Measurements from ENCODE around the gene KRTAP5-6.

Gene KRTAP5-6

GRCh38 chr11:1714908-1715885 is 18.2 kb downstream of the KRTAP5-6 start:
- H3K9ac ChIP-seq (ENCODE audit: low read length) = no peak overlapping the region
- H3K23ac ChIP-seq (ENCODE audit: low read length) = no peak overlapping the region
- no peak overlapping the region for H2AFZ ChIP-seq (ENCODE audit: insufficient read depth, low read length, poor library complexity)
- no peak overlapping the region for H3K4me2 ChIP-seq (ENCODE audit: low read length)
- peaks cover 3% of the 10 kb centered on the region for H3K9me3 ChIP-seq (ENCODE audit: insufficient read depth, low read depth, low read length)
- no peak overlapping the region for H2BK5ac ChIP-seq (ENCODE audit: low read depth, low read length, poor library complexity)
- no peaks in the 10 kb centered on the region for H3K36me3 ChIP-seq (ENCODE audit: control insufficient read depth in 1 of 2, insufficient read depth in 2 of 2, low read length in 2 of 2)
- no peaks in the 10 kb centered on the region for H3K4me1 ChIP-seq (ENCODE audit: control insufficient read depth in 1 of 2, insufficient read depth in 2 of 2, low read length in 2 of 2)
- H4K8ac ChIP-seq (ENCODE audit: low read depth, low read length) = no peak overlapping the region
- H3K14ac ChIP-seq (ENCODE audit: low read length) = no peak overlapping the region
- H3K4me3 ChIP-seq (ENCODE audit: low read depth, low read length) = no peak overlapping the region
- H4K12ac ChIP-seq (ENCODE audit: low read depth, low read length) = no peak overlapping the region
- no peaks in the 10 kb centered on the region for H3K79me2 ChIP-seq (ENCODE audit: control insufficient read depth, insufficient read depth, low read length, poor library complexity)
- H3K27me3 ChIP-seq (ENCODE audit: insufficient read depth, low read length) = no peaks in the 10 kb centered on the region
- no peaks in the 10 kb centered on the region for H3K79me1 ChIP-seq (ENCODE audit: low read length)
- DNase-seq = no peak
- H4K91ac ChIP-seq (ENCODE audit: low read depth, low read length) = no peak overlapping the region
- H3K27ac ChIP-seq (ENCODE audit: low read depth, low read length) = no peak overlapping the region
- no peak overlapping the region for H2BK12ac ChIP-seq (ENCODE audit: low read length)
- no peak overlapping the region for H2BK120ac ChIP-seq (ENCODE audit: insufficient read depth, low read length, poor library complexity)
- H3K18ac ChIP-seq (ENCODE audit: low read length) = no peak overlapping the region
- no peak overlapping the region for H3K4ac ChIP-seq (ENCODE audit: low read depth, low read length)
- no peak overlapping the region for H2AK5ac ChIP-seq (ENCODE audit: low read length)
- WGBS (ENCODE audit: extremely low coverage, insufficient coverage, insufficient read length) = no CpG with 5 or more reads among the region's 24 CpGs

GRCh38 chr11:1717745-1718144 is 20.8 kb downstream of the KRTAP5-6 start:
- H3K14ac ChIP-seq (ENCODE audit: low read length) = no peak overlapping the region
- peaks cover 3% of the 10 kb centered on the region for H3K9me3 ChIP-seq (ENCODE audit: insufficient read depth, low read depth, low read length)
- no peak overlapping the region for H3K4me2 ChIP-seq (ENCODE audit: low read length)
- H2BK120ac ChIP-seq (ENCODE audit: insufficient read depth, low read length, poor library complexity) = no peak overlapping the region
- peaks cover 0 to 3% of the 10 kb centered on the region in 2 experiments for H3K4me1 ChIP-seq (ENCODE audit: control insufficient read depth in 1 of 2, insufficient read depth in 2 of 2, low read length in 2 of 2)
- H3K36me3 ChIP-seq (ENCODE audit: control insufficient read depth in 1 of 2, insufficient read depth in 2 of 2, low read length in 2 of 2) = no peaks in the 10 kb centered on the region
- H4K91ac ChIP-seq (ENCODE audit: low read depth, low read length) = no peak overlapping the region
- H4K12ac ChIP-seq (ENCODE audit: low read depth, low read length) = no peak overlapping the region
- DNase-seq = no peak
- no peak overlapping the region for H4K8ac ChIP-seq (ENCODE audit: low read depth, low read length)
- no peaks in the 10 kb centered on the region for H3K27me3 ChIP-seq (ENCODE audit: insufficient read depth, low read length)
- H3K18ac ChIP-seq (ENCODE audit: low read length) = no peak overlapping the region
- H3K27ac ChIP-seq (ENCODE audit: low read depth, low read length) = no peak overlapping the region
- no peak overlapping the region for H2BK5ac ChIP-seq (ENCODE audit: low read depth, low read length, poor library complexity)
- no peak overlapping the region for H3K9ac ChIP-seq (ENCODE audit: low read length)
- H2BK12ac ChIP-seq (ENCODE audit: low read length) = no peak overlapping the region
- H3K23ac ChIP-seq (ENCODE audit: low read length) = no peak overlapping the region
- H3K4ac ChIP-seq (ENCODE audit: low read depth, low read length) = no peak overlapping the region
- H2AK5ac ChIP-seq (ENCODE audit: low read length) = no peak overlapping the region
- no peak overlapping the region for H2AFZ ChIP-seq (ENCODE audit: insufficient read depth, low read length, poor library complexity)
- no peak overlapping the region for H3K4me3 ChIP-seq (ENCODE audit: low read depth, low read length)
- H3K79me2 ChIP-seq (ENCODE audit: control insufficient read depth, insufficient read depth, low read length, poor library complexity) = no peaks in the 10 kb centered on the region
- no peaks in the 10 kb centered on the region for H3K79me1 ChIP-seq (ENCODE audit: low read length)
- no CpG with 5 or more reads among the region's 8 CpGs for WGBS (ENCODE audit: extremely low coverage, insufficient coverage, insufficient read length)

GRCh38 chr11:1718326-1718725 is 21.3 kb downstream of the KRTAP5-6 start:
- H3K79me1 ChIP-seq (ENCODE audit: low read length) = no peaks in the 10 kb centered on the region
- H3K4ac ChIP-seq (ENCODE audit: low read depth, low read length) = no peak overlapping the region
- peaks cover 0 to 3% of the 10 kb centered on the region in 2 experiments for H3K4me1 ChIP-seq (ENCODE audit: control insufficient read depth in 1 of 2, insufficient read depth in 2 of 2, low read length in 2 of 2)
- no peak overlapping the region for H2AK5ac ChIP-seq (ENCODE audit: low read length)
- no peak overlapping the region for H2BK120ac ChIP-seq (ENCODE audit: insufficient read depth, low read length, poor library complexity)
- DNase-seq = no peak
- no peak overlapping the region for H3K27ac ChIP-seq (ENCODE audit: low read depth, low read length)
- H3K14ac ChIP-seq (ENCODE audit: low read length) = no peak overlapping the region
- WGBS (ENCODE audit: extremely low coverage, insufficient coverage, insufficient read length) = no CpG with 5 or more reads among the region's 15 CpGs
- no peak overlapping the region for H3K9ac ChIP-seq (ENCODE audit: low read length)
- no peaks in the 10 kb centered on the region for H3K79me2 ChIP-seq (ENCODE audit: control insufficient read depth, insufficient read depth, low read length, poor library complexity)
- H3K9me3 ChIP-seq (ENCODE audit: insufficient read depth, low read depth, low read length) = peaks cover 3% of the 10 kb centered on the region
- H3K4me2 ChIP-seq (ENCODE audit: low read length) = no peak overlapping the region
- no peaks in the 10 kb centered on the region for H3K27me3 ChIP-seq (ENCODE audit: insufficient read depth, low read length)
- no peak overlapping the region for H4K8ac ChIP-seq (ENCODE audit: low read depth, low read length)
- H2BK5ac ChIP-seq (ENCODE audit: low read depth, low read length, poor library complexity) = no peak overlapping the region
- H3K36me3 ChIP-seq (ENCODE audit: control insufficient read depth in 1 of 2, insufficient read depth in 2 of 2, low read length in 2 of 2) = no peaks in the 10 kb centered on the region
- H2AFZ ChIP-seq (ENCODE audit: insufficient read depth, low read length, poor library complexity) = no peak overlapping the region
- H3K23ac ChIP-seq (ENCODE audit: low read length) = no peak overlapping the region
- H2BK12ac ChIP-seq (ENCODE audit: low read length) = no peak overlapping the region
- H3K18ac ChIP-seq (ENCODE audit: low read length) = no peak overlapping the region
- no peak overlapping the region for H4K91ac ChIP-seq (ENCODE audit: low read depth, low read length)
- no peak overlapping the region for H4K12ac ChIP-seq (ENCODE audit: low read depth, low read length)
- no peak overlapping the region for H3K4me3 ChIP-seq (ENCODE audit: low read depth, low read length)

- Histone ChIP-seq H3K4me3 (ENCODE audit: low read depth, low read length) (no peak overlapping the region), H4K91ac (ENCODE audit: low read depth, low read length) (no peak overlapping the region), H3K27ac (ENCODE audit: low read depth, low read length) (no peak overlapping the region), H2BK12ac (ENCODE audit: low read length) (no peak overlapping the region), H3K4me2 (ENCODE audit: low read length) (no peak overlapping the region), H3K9ac (ENCODE audit: low read length) (no peak overlapping the region), H4K12ac (ENCODE audit: low read depth, low read length) (no peak overlapping the region), H3K23ac (ENCODE audit: low read length) (no peak overlapping the region), H3K27me3 (ENCODE audit: insufficient read depth, low read length) (no peaks in the 10 kb centered on the region), H3K18ac (ENCODE audit: low read length) (no peak overlapping the region), H3K79me1 (ENCODE audit: low read length) (no peaks in the 10 kb centered on the region), H2BK120ac (ENCODE audit: insufficient read depth, low read length, poor library complexity) (no peak overlapping the region), H3K36me3 (ENCODE audit: control insufficient read depth in 1 of 2, insufficient read depth in 2 of 2, low read length in 2 of 2) (no peaks in the 10 kb centered on the region), H3K4ac (ENCODE audit: low read depth, low read length) (no peak overlapping the region), H3K4me1 (ENCODE audit: control insufficient read depth in 1 of 2, insufficient read depth in 2 of 2, low read length in 2 of 2) (peaks cover 0 to 3% of the 10 kb centered on the region in 2 experiments), H3K14ac (ENCODE audit: low read length) (no peak overlapping the region), H3K9me3 (ENCODE audit: insufficient read depth, low read depth, low read length) (peaks cover 2% of the 10 kb centered on the region), H2AFZ (ENCODE audit: insufficient read depth, low read length, poor library complexity) (no peak overlapping the region), H4K8ac (ENCODE audit: low read depth, low read length) (no peak overlapping the region), H2BK5ac (ENCODE audit: low read depth, low read length, poor library complexity) (no peak overlapping the region), H3K79me2 (ENCODE audit: control insufficient read depth, insufficient read depth, low read length, poor library complexity) (no peaks in the 10 kb centered on the region), H2AK5ac (ENCODE audit: low read length) (no peak overlapping the region)
- WGBS (ENCODE audit: extremely low coverage, insufficient coverage, insufficient read length) = no CpG with 5 or more reads among the region's 8 CpGs
- DNase-seq = no peak
Observed at GRCh38 chr11:1719781-1720180, 22.8 kb downstream of the KRTAP5-6 start.
